ENCODE measurements around the gene ARHGEF16.

ARHGEF16 gene

GRCh38 chr1:3456964-3457909 lies 2.8 kb downstream of the ARHGEF16 start:
- Histone ChIP-seq H3K9ac (ENCODE audit: low read depth in 1 of 2, low read length in 2 of 2) (peak overlapping the region; percentile 52 to 81), H3K9me3 (ENCODE audit: control insufficient read depth in 2 of 2, low read length in 2 of 2) (no peaks in the 10 kb centered on the region), H3K27me3 (ENCODE audit: control insufficient read depth in 2 of 2, insufficient read depth in 2 of 2, low read length in 2 of 2) (peaks cover 0 to 2% of the 10 kb centered on the region in 2 donors), H3K36me3 (ENCODE audit: control insufficient read depth in 2 of 2, insufficient read depth in 2 of 2, low read length in 2 of 2) (no peaks in the 10 kb centered on the region), H3K27ac (ENCODE audit: low read depth in 2 of 2, low read length in 2 of 2) (peak overlapping the region; percentile 92 to 94), H3K4me3 (ENCODE audit: low read length in 2 of 2) (peak overlapping the region; percentile 44 to 72), H3K4me1 (ENCODE audit: control insufficient read depth in 2 of 2, insufficient read depth in 2 of 2, low read length in 2 of 2) (peaks cover 67 to 76% of the 10 kb centered on the region in 2 donors)

GRCh38 chr1:3457910-3458883 lies 3.7 kb downstream of the ARHGEF16 start:
- no peaks in the 10 kb centered on the region for H3K36me3 ChIP-seq (ENCODE audit: control insufficient read depth in 2 of 2, insufficient read depth in 2 of 2, low read length in 2 of 2)
- H3K9ac ChIP-seq (ENCODE audit: low read depth in 1 of 2, low read length in 2 of 2): peak overlapping the region; percentile 65 to 81
- peak overlapping the region in 1 of 2 donors; percentile 21 for H3K4me3 ChIP-seq (ENCODE audit: low read length in 2 of 2)
- H3K9me3 ChIP-seq (ENCODE audit: control insufficient read depth in 2 of 2, low read length in 2 of 2): no peaks in the 10 kb centered on the region
- H3K27me3 ChIP-seq (ENCODE audit: control insufficient read depth in 2 of 2, insufficient read depth in 2 of 2, low read length in 2 of 2): no peaks in the 10 kb centered on the region
- peaks cover 67 to 75% of the 10 kb centered on the region in 2 donors for H3K4me1 ChIP-seq (ENCODE audit: control insufficient read depth in 2 of 2, insufficient read depth in 2 of 2, low read length in 2 of 2)
- peak overlapping the region; percentile 92 to 94 for H3K27ac ChIP-seq (ENCODE audit: low read depth in 2 of 2, low read length in 2 of 2)

GRCh38 chr1:3459051-3459908 lies 4.8 kb downstream of the ARHGEF16 start:
- Histone ChIP-seq H3K9me3 (ENCODE audit: control insufficient read depth in 2 of 2, low read length in 2 of 2) (no peaks in the 10 kb centered on the region), H3K4me3 (ENCODE audit: low read length in 2 of 2) (peak overlapping the region in 1 of 2 donors; percentile 9), H3K4me1 (ENCODE audit: control insufficient read depth in 2 of 2, insufficient read depth in 2 of 2, low read length in 2 of 2) (peaks cover 58 to 66% of the 10 kb centered on the region in 2 donors), H3K27ac (ENCODE audit: low read depth in 2 of 2, low read length in 2 of 2) (peak overlapping the region; percentile 92 to 94), H3K27me3 (ENCODE audit: control insufficient read depth in 2 of 2, insufficient read depth in 2 of 2, low read length in 2 of 2) (no peaks in the 10 kb centered on the region), H3K9ac (ENCODE audit: low read depth in 1 of 2, low read length in 2 of 2) (peak overlapping the region; percentile 65 to 81), H3K36me3 (ENCODE audit: control insufficient read depth in 2 of 2, insufficient read depth in 2 of 2, low read length in 2 of 2) (peaks cover 0 to 4% of the 10 kb centered on the region in 2 donors)

GRCh38 chr1:3459940-3460671 lies 5.6 kb downstream of the ARHGEF16 start:
- Histone ChIP-seq H3K9me3 (ENCODE audit: control insufficient read depth in 2 of 2, low read length in 2 of 2) (no peaks in the 10 kb centered on the region), H3K9ac (ENCODE audit: low read depth in 1 of 2, low read length in 2 of 2) (peak overlapping the region; percentile 65 to 81), H3K36me3 (ENCODE audit: control insufficient read depth in 2 of 2, insufficient read depth in 2 of 2, low read length in 2 of 2) (peaks cover 2 to 7% of the 10 kb centered on the region in 2 donors), H3K27me3 (ENCODE audit: control insufficient read depth in 2 of 2, insufficient read depth in 2 of 2, low read length in 2 of 2) (no peaks in the 10 kb centered on the region), H3K4me3 (ENCODE audit: low read length in 2 of 2) (peak overlapping the region; percentile 31 to 38), H3K4me1 (ENCODE audit: control insufficient read depth in 2 of 2, insufficient read depth in 2 of 2, low read length in 2 of 2) (peaks cover 58 to 66% of the 10 kb centered on the region in 2 donors), H3K27ac (ENCODE audit: low read depth in 2 of 2, low read length in 2 of 2) (peak overlapping the region; percentile 92 to 94)

GRCh38 chr1:3460672-3461131 lies 6.2 kb downstream of the ARHGEF16 start:
- H3K27ac ChIP-seq (ENCODE audit: low read depth in 2 of 2, low read length in 2 of 2): peak overlapping the region; percentile 92 to 94
- peaks cover 2 to 9% of the 10 kb centered on the region in 2 donors for H3K36me3 ChIP-seq (ENCODE audit: control insufficient read depth in 2 of 2, insufficient read depth in 2 of 2, low read length in 2 of 2)
- peaks cover 54 to 60% of the 10 kb centered on the region in 2 donors for H3K4me1 ChIP-seq (ENCODE audit: control insufficient read depth in 2 of 2, insufficient read depth in 2 of 2, low read length in 2 of 2)

GRCh38 chr1:3461238-3461933 lies 6.9 kb downstream of the ARHGEF16 start:
- Histone ChIP-seq H3K27ac (ENCODE audit: low read depth in 2 of 2, low read length in 2 of 2) (peak overlapping the region; percentile 92 to 94), H3K9ac (ENCODE audit: low read depth in 1 of 2, low read length in 2 of 2) (peak overlapping the region in 1 of 2 donors; percentile 81)

More at GRCh38 chr1:3460672-3461131, 6.2 kb downstream of the ARHGEF16 start:
- H3K9me3 ChIP-seq (ENCODE audit: control insufficient read depth in 2 of 2, low read length in 2 of 2): no peaks in the 10 kb centered on the region
- peak overlapping the region; percentile 31 to 38 for H3K4me3 ChIP-seq (ENCODE audit: low read length in 2 of 2)
- H3K9ac ChIP-seq (ENCODE audit: low read depth in 1 of 2, low read length in 2 of 2): peak overlapping the region; percentile 38 to 81
- no peaks in the 10 kb centered on the region for H3K27me3 ChIP-seq (ENCODE audit: control insufficient read depth in 2 of 2, insufficient read depth in 2 of 2, low read length in 2 of 2)

GRCh38 chr1:3461934-3462275 lies 7.4 kb downstream of the ARHGEF16 start:
- Histone ChIP-seq H3K27ac (ENCODE audit: low read depth in 2 of 2, low read length in 2 of 2) (peak overlapping the region; percentile 92 to 94), H3K9ac (ENCODE audit: low read depth in 1 of 2, low read length in 2 of 2) (peak overlapping the region in 1 of 2 donors; percentile 81), H3K4me1 (ENCODE audit: control insufficient read depth in 2 of 2, insufficient read depth in 2 of 2, low read length in 2 of 2) (peaks cover 43 to 48% of the 10 kb centered on the region in 2 donors), H3K4me3 (ENCODE audit: low read length in 2 of 2) (no peak overlapping the region), H3K27me3 (ENCODE audit: control insufficient read depth in 2 of 2, insufficient read depth in 2 of 2, low read length in 2 of 2) (no peaks in the 10 kb centered on the region), H3K36me3 (ENCODE audit: control insufficient read depth in 2 of 2, insufficient read depth in 2 of 2, low read length in 2 of 2) (peaks cover 5 to 11% of the 10 kb centered on the region in 2 donors), H3K9me3 (ENCODE audit: control insufficient read depth in 2 of 2, low read length in 2 of 2) (no peaks in the 10 kb centered on the region)

More at GRCh38 chr1:3461238-3461933, 6.9 kb downstream of the ARHGEF16 start:
- H3K27me3 ChIP-seq (ENCODE audit: control insufficient read depth in 2 of 2, insufficient read depth in 2 of 2, low read length in 2 of 2): no peaks in the 10 kb centered on the region
- no peaks in the 10 kb centered on the region for H3K9me3 ChIP-seq (ENCODE audit: control insufficient read depth in 2 of 2, low read length in 2 of 2)
- H3K4me3 ChIP-seq (ENCODE audit: low read length in 2 of 2): no peak overlapping the region
- peaks cover 48 to 53% of the 10 kb centered on the region in 2 donors for H3K4me1 ChIP-seq (ENCODE audit: control insufficient read depth in 2 of 2, insufficient read depth in 2 of 2, low read length in 2 of 2)
- peaks cover 2 to 11% of the 10 kb centered on the region in 2 donors for H3K36me3 ChIP-seq (ENCODE audit: control insufficient read depth in 2 of 2, insufficient read depth in 2 of 2, low read length in 2 of 2)

- H3K36me3 ChIP-seq (ENCODE audit: control insufficient read depth in 2 of 2, insufficient read depth in 2 of 2, low read length in 2 of 2): peaks cover 5 to 11% of the 10 kb centered on the region in 2 donors
- H3K27me3 ChIP-seq (ENCODE audit: control insufficient read depth in 2 of 2, insufficient read depth in 2 of 2, low read length in 2 of 2): no peaks in the 10 kb centered on the region
- H3K27ac ChIP-seq (ENCODE audit: low read depth in 2 of 2, low read length in 2 of 2): no peak overlapping the region
- H3K4me3 ChIP-seq (ENCODE audit: low read length in 2 of 2): no peak overlapping the region
- H3K9me3 ChIP-seq (ENCODE audit: control insufficient read depth in 2 of 2, low read length in 2 of 2): no peaks in the 10 kb centered on the region
- H3K4me1 ChIP-seq (ENCODE audit: control insufficient read depth in 2 of 2, insufficient read depth in 2 of 2, low read length in 2 of 2): peaks cover 37 to 42% of the 10 kb centered on the region in 2 donors
- H3K9ac ChIP-seq (ENCODE audit: low read depth in 1 of 2, low read length in 2 of 2): no peak overlapping the region
Measured at GRCh38 chr1:3462356-3463012, 8.0 kb downstream of the ARHGEF16 start.

All from mucosa of rectum (tissue), 2 donors.